Neural cell (in vitro differentiated cells): ENCODE results near the gene AGBL4.

Experiments used
- CTCF ChIP-seq: fragments of 450-650 bp; IDR thresholded peaks from 2 replicates; pipeline ENCODE4 v1.5.1; 2014; ENCODE audit warnings: antibody characterized with exemption, mild to moderate bottlenecking, moderate library complexity; ENCODE audit not compliant: poor library complexity, severe bottlenecking
- EP300 ChIP-seq: fragments of 450-650 bp; conservative IDR thresholded peaks from 2 replicates; pipeline ENCODE4 v1.6.1; 2014; ENCODE audit warnings: antibody characterized with exemption, mild to moderate bottlenecking, moderate library complexity; ENCODE audit not compliant: poor library complexity, severe bottlenecking
- MXI1 ChIP-seq: fragments of 450-650 bp; conservative IDR thresholded peaks from 2 replicates; pipeline ENCODE4 v1.6.1; 2014; ENCODE audit warnings: antibody characterized with exemption, mild to moderate bottlenecking; ENCODE audit not compliant: poor library complexity, severe bottlenecking
- POLR2AphosphoS5 ChIP-seq: IDR thresholded peaks from 2 replicates; pipeline ENCODE4 v1.6.1; 2012

GRCh38 chr1:48741380-48741779 is 1282.4 kb downstream of the AGBL4 start:
- TF ChIP-seq CTCF (no peak), EP300 (no peak), POLR2AphosphoS5 (no peak), MXI1 (no peak)
